HG03457 (cell line): Measurements from ENCODE around the gene MMP24.

Experiments used
- ATAC-seq: cut with Tn5 transposase; IDR thresholded peaks from one replicate; pipeline ENCODE4 v1.9.1; 2021; ENCODE audit warnings: moderate number of reproducible peaks; ENCODE audit not compliant: unreplicated experiment

Gene MMP24

GRCh38 chr20:35277127-35277526, 50.6 kb downstream of the MMP24 start:
- peak; percentile 18 for ATAC-seq

- peak; percentile 58 for ATAC-seq
Measured at GRCh38 chr20:35277531-35278395, 51.3 kb downstream of the MMP24 start, which contains the start of gene MMP24OS. TSS of gene MMP24OS (minus strand) at chr20:35278122. CDS start at chr20:35277929, 193 bp downstream.

- ATAC-seq = no peak
Measured at GRCh38 chr20:35279040-35279439, 52.5 kb downstream of the MMP24 start.

GRCh38 chr20:35279533-35280174, 53.2 kb downstream of the MMP24 start:
- ATAC-seq = no peak

GRCh38 chr20:35280523-35280922, 54.0 kb downstream of the MMP24 start:
- no peak for ATAC-seq

GRCh38 chr20:35281506-35282101, 55.1 kb downstream of the MMP24 start:
- no peak for ATAC-seq

GRCh38 chr20:35283441-35284266, 57.2 kb downstream of the MMP24 start:
- no peak for ATAC-seq

- no peak for ATAC-seq
Measured at GRCh38 chr20:35284267-35284991, 57.9 kb downstream of the MMP24 start, which contains the start of gene EIF6. TSS of gene EIF6 (minus strand) at chr20:35284772. CDS start at chr20:35284487, 285 bp downstream.

- ATAC-seq = no peak
Measured at GRCh38 chr20:35284992-35285805, 58.7 kb downstream of the MMP24 start.

- ATAC-seq = no peak
Measured at GRCh38 chr20:35285806-35286076, 59.3 kb downstream of the MMP24 start.

- ATAC-seq = no peak
Measured at GRCh38 chr20:35286077-35286898, 59.8 kb downstream of the MMP24 start.

- no peak for ATAC-seq
Measured at GRCh38 chr20:35286899-35287508, 60.5 kb downstream of the MMP24 start.

GRCh38 chr20:35287509-35288324, 61.2 kb downstream of the MMP24 start:
- no peak for ATAC-seq

GRCh38 chr20:35288325-35289060, 62.0 kb downstream of the MMP24 start:
- no peak for ATAC-seq

- no peak for ATAC-seq
Measured at GRCh38 chr20:35290186-35290886, 63.8 kb downstream of the MMP24 start.

GRCh38 chr20:35290887-35291417, 64.5 kb downstream of the MMP24 start:
- no peak for ATAC-seq
